A673 (cell line): ENCODE data around the gene GPN2.

ENCODE experiments used
- EZH2 ChIP-seq: fragments of 200-600 bp; sonication (generic); IDR thresholded peaks from 2 replicates; pipeline ENCODE4 v1.6.1; 2017; ENCODE audit warnings: borderline replicate concordance, low read depth, mild to moderate bottlenecking, mixed read lengths, antibody characterized with exemption, low read length; ENCODE audit not compliant: poor library complexity, severe bottlenecking
- TF ChIP-seq, protein P1 (sequence below): fragments of 300-800, 200-600 bp; sonication (generic); conservative IDR thresholded peaks from 2 replicates; pipeline ENCODE4 v1.5.1; 2017; ENCODE audit warnings: low read depth, mild to moderate bottlenecking, antibody characterized with exemption, low read length, moderate library complexity, mixed read lengths

GRCh38 chr1:26900815-26901511 lies 10.9 kb upstream of the GPN2 start:
- TF ChIP-seq EZH2 = no peak
- TF ChIP-seq, protein P1, sequence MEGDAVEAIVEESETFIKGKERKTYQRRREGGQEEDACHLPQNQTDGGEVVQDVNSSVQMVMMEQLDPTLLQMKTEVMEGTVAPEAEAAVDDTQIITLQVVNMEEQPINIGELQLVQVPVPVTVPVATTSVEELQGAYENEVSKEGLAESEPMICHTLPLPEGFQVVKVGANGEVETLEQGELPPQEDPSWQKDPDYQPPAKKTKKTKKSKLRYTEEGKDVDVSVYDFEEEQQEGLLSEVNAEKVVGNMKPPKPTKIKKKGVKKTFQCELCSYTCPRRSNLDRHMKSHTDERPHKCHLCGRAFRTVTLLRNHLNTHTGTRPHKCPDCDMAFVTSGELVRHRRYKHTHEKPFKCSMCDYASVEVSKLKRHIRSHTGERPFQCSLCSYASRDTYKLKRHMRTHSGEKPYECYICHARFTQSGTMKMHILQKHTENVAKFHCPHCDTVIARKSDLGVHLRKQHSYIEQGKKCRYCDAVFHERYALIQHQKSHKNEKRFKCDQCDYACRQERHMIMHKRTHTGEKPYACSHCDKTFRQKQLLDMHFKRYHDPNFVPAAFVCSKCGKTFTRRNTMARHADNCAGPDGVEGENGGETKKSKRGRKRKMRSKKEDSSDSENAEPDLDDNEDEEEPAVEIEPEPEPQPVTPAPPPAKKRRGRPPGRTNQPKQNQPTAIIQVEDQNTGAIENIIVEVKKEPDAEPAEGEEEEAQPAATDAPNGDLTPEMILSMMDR = no peak
